DMS 273 treated with DMSO at 0.1 percent for 48 hours (cell line): Measurements from ENCODE around the gene PARP9.

ENCODE experiments used
- DNase-seq: peaks from one replicate; lab custom pipeline; 2025; lab: John Stamatoyannopoulos, UW

PARP9 gene

GRCh38 chr3:122484985-122485384, 79.1 kb downstream of the PARP9 start:
- no peak for DNase-seq

GRCh38 chr3:122481390-122481789, 82.7 kb downstream of the PARP9 start:
- no peak for DNase-seq
